T follicular helper cell (primary cell): Measurements from ENCODE around the gene RGS11.
"Not testable (repeated sequence)": the region's sequence is repeated elsewhere in the genome, so short reads cannot be mapped to it uniquely, and the experiment has no call there.

Source experiments
- DNase-seq: peaks from one replicate; pipeline ENCODE4 v3.0.0-alpha.2; 2020; ENCODE audit warnings: low read depth

RGS11 gene

GRCh38 chr16:263182-263774, 12.5 kb downstream of the RGS11 start:
- DNase-seq = no peak

- no peak for DNase-seq
Measured at GRCh38 chr16:262121-262745, 13.5 kb downstream of the RGS11 start.

- DNase-seq = no peak
Measured at GRCh38 chr16:261031-261691, 14.6 kb downstream of the RGS11 start.

GRCh38 chr16:260326-260725, 15.4 kb downstream of the RGS11 start:
- no peak for DNase-seq

GRCh38 chr16:259814-260253, 15.9 kb downstream of the RGS11 start:
- no peak for DNase-seq

- no peak for DNase-seq
Measured at GRCh38 chr16:259226-259625, 16.5 kb downstream of the RGS11 start.

- not testable (repeated sequence) for DNase-seq
Measured at GRCh38 chr16:258091-258490, 17.7 kb downstream of the RGS11 start.

GRCh38 chr16:255183-255582, 20.6 kb downstream of the RGS11 start:
- DNase-seq = no peak

- no peak for DNase-seq
Measured at GRCh38 chr16:254461-254860, 21.3 kb downstream of the RGS11 start.

GRCh38 chr16:253833-254232, 21.9 kb downstream of the RGS11 start:
- DNase-seq = no peak

GRCh38 chr16:252366-253337, 23.1 kb downstream of the RGS11 start:
- DNase-seq = no peak

GRCh38 chr16:249431-249830, 26.3 kb downstream of the RGS11 start:
- DNase-seq = no peak

- no peak for DNase-seq
Measured at GRCh38 chr16:247027-247426, 28.7 kb downstream of the RGS11 start.

- no peak for DNase-seq
Measured at GRCh38 chr16:245105-245504, 30.6 kb downstream of the RGS11 start.

- DNase-seq = no peak
Measured at GRCh38 chr16:243348-243747, 32.4 kb downstream of the RGS11 start.

GRCh38 chr16:242281-242680, 33.5 kb downstream of the RGS11 start:
- no peak for DNase-seq

- no peak for DNase-seq
Measured at GRCh38 chr16:240559-240958, 35.2 kb downstream of the RGS11 start.

- DNase-seq = no peak
Measured at GRCh38 chr16:239948-240277, 35.8 kb downstream of the RGS11 start.

GRCh38 chr16:234468-235305, 41.1 kb downstream of the RGS11 start, which contains the start of gene FAM234A:
Gene FAM234A, plus strand, starts transcription at chr16:234821. Its CDS starts 19,593 bp downstream, at chr16:254414.
- peak; percentile 93 for DNase-seq

GRCh38 chr16:230949-231348, 44.8 kb downstream of the RGS11 start:
- no peak for DNase-seq

- DNase-seq = not testable (repeated sequence)
Measured at GRCh38 chr16:230351-230750, 45.4 kb downstream of the RGS11 start.
